22Rv1 (cell line): Measurements from ENCODE around the gene ADGRL1.
"Not testable (repeated sequence)": the region's sequence is repeated elsewhere in the genome, so short reads cannot be mapped to it uniquely, and the experiment has no call there.

Source experiments
- CTCF ChIP-seq: fragments of 450-650 bp; IDR thresholded peaks from 2 replicates; pipeline ENCODE4 v1.5.1; 2017; ENCODE audit warnings: mild to moderate bottlenecking
- ZFX ChIP-seq: fragments of 450-650 bp; IDR thresholded peaks from 2 replicates; pipeline ENCODE4 v1.6.1; 2017; ENCODE audit warnings: antibody characterized with exemption, borderline replicate concordance

GRCh38 chr19:14188086-14188485, 17.9 kb downstream of the ADGRL1 start:
- not testable (repeated sequence) for TF ChIP-seq CTCF, ZFX
